ENCODE results near the gene UROC1.

The UROC1 gene

GRCh38 chr3:126529585-126530170 is 12.1 kb upstream of the UROC1 start:
- DNase-seq: no peak

- no peak for DNase-seq
These were observed 11.4 kb upstream of the UROC1 start for GRCh38 chr3:126528800-126529541.

GRCh38 chr3:126528419-126528799 is 10.8 kb upstream of the UROC1 start:
- DNase-seq: no peak

- no peak for DNase-seq
These were observed 10.1 kb upstream of the UROC1 start for GRCh38 chr3:126527455-126528211.

- DNase-seq: no peak
These were observed 9.4 kb upstream of the UROC1 start for GRCh38 chr3:126527006-126527405.

- DNase-seq: no peak
These were observed 9.1 kb upstream of the UROC1 start for GRCh38 chr3:126526668-126527005.

- DNase-seq: no peak
These were observed 8.5 kb upstream of the UROC1 start for GRCh38 chr3:126525853-126526667.

- DNase-seq: no peak
These were observed 7.7 kb upstream of the UROC1 start for GRCh38 chr3:126525091-126525852.

- no peak for DNase-seq
These were observed 6.9 kb upstream of the UROC1 start for GRCh38 chr3:126524429-126524988.

GRCh38 chr3:126523745-126524428 is 6.3 kb upstream of the UROC1 start, which contains the start of gene CHST13:
Gene CHST13 (plus strand): TSS chr3:126524155. CDS start chr3:126524333, 178 bp downstream.
- DNase-seq: no peak

GRCh38 chr3:126522363-126522788 is 4.8 kb upstream of the UROC1 start:
- DNase-seq: peak in 5 of 6 experiments; percentile 12 to 55 (median 29)

- no peak for DNase-seq
These were observed 3.7 kb upstream of the UROC1 start for GRCh38 chr3:126521122-126521891.

GRCh38 chr3:126519506-126520455 is 2.2 kb upstream of the UROC1 start:
- no peak for DNase-seq

GRCh38 chr3:126518779-126519177 is 1.2 kb upstream of the UROC1 start:
- no peak for DNase-seq

GRCh38 chr3:126517986-126518778 is 609 bp upstream of the UROC1 start:
- no peak for DNase-seq

- DNase-seq: no peak
These were observed 660 bp downstream of the UROC1 start for GRCh38 chr3:126516936-126517290.

- no peak for DNase-seq
These were observed 1.2 kb downstream of the UROC1 start for GRCh38 chr3:126516152-126516935.

All from stimulated activated naive CD4-positive, alpha-beta T cell (primary cell).